Thoracic aorta (tissue), 2 donors: ENCODE data around the gene NAPG. TPM values are rescaled to one million over a fixed set of nuclear protein-coding genes. Genes with fewer than 3 reads are reported as not detected.

ENCODE experiments used
- ATAC-seq: fragments of 150-250 bp; one replicate; pipeline ENCODE4 v1.8.0; 2017; ENCODE audit warnings: low read depth; ENCODE audit not compliant: insufficient number of reproducible peaks, low FRiP score
- DNase-seq: peaks from one replicate; pipeline ENCODE4 v3.0.0-alpha.2; 2020; ENCODE audit warnings: low spot score
- H3K27ac ChIP-seq, 2 donors: fragments of 200-600 bp; sonication (generic); 1 replicate in 1 of 2; 2 replicates in 1 of 2; pipeline ENCODE4 v1.5.1; 2016; ENCODE audit warnings: mild to moderate bottlenecking in 2 of 2, moderate library complexity in 2 of 2
- H3K27me3 ChIP-seq: fragments of 200-600 bp; sonication (generic); replicated peaks from 2 replicates; pipeline ENCODE4 v1.6.0; 2016; ENCODE audit warnings: mild to moderate bottlenecking; ENCODE audit not compliant: insufficient read depth
- H3K36me3 ChIP-seq: fragments of 200-600 bp; sonication (generic); one replicate; pipeline ENCODE4 v1.5.1; 2016
- H3K4me1 ChIP-seq, 2 donors: fragments of 200-600 bp; sonication (generic); 1 replicate in 1 of 2; 2 replicates in 1 of 2; pipeline versions ENCODE4 v1.5.1 to v1.6.0; 2016; ENCODE audit warnings: low read depth in 2 of 2, mild to moderate bottlenecking in 1 of 2; ENCODE audit not compliant: control insufficient read depth in 1 of 2
- H3K4me3 ChIP-seq: fragments of 200-600 bp; sonication (generic); 2 replicates; pipeline ENCODE4 v1.5.1; 2016; ENCODE audit warnings: mild to moderate bottlenecking
- H3K9me3 ChIP-seq: fragments of 200-600 bp; sonication (generic); 2 replicates; pipeline ENCODE4 v1.5.1; 2016
- total RNA-seq, 2 donors: library from RNA; depleted of rRNA; stranded (reverse); fragments of >200 nt; gene quantifications; one replicate each; pipeline versions ENCODE4 v1.1.0 to v1.2.3, GENCODE V29; 2016
- TF ChIP-seq, protein P1 (sequence below): fragments of 200-600 bp; sonication (generic); IDR thresholded peaks from one replicate; pipeline ENCODE4 v1.5.1; 2019; ENCODE audit warnings: antibody characterized with exemption

The NAPG gene
- total RNA-seq, 2 donors from 2014 or later, result 30.1 to 47.8 TPM

DNA sequence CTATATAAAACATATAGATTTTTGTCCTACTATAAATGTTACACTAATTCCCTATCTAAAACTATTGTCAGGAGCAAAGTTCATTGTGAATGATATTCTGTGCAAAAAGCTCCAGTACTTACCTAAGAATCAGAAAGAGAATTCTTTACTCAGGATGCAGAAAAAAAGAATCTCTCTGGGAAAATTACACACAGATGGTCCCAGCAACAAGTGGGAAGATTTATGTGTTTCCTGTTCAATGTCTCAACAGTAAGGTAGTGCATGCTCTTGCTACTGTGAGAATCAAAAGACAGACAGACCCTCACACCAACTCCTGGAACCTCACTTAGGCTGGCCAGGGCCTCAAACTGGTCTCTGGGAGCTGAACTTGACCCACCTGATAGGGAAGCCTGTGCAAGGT is 11.2 kb upstream of the NAPG start:
- DNase-seq (no peak), ATAC-seq (no peak)
- H3K4me1 ChIP-seq, result peaks cover 15 to 57% of the 10 kb centered on the region in 2 donors
- H3K27ac ChIP-seq, result peak overlapping the region in 1 of 2 donors; percentile 34
- no peaks in the 10 kb centered on the region for H3K9me3 ChIP-seq
- no peak overlapping the region for H3K4me3 ChIP-seq
- no peaks in the 10 kb centered on the region for H3K36me3 ChIP-seq
- H3K27me3 ChIP-seq, result no peaks in the 10 kb centered on the region
- TF ChIP-seq, protein P1, sequence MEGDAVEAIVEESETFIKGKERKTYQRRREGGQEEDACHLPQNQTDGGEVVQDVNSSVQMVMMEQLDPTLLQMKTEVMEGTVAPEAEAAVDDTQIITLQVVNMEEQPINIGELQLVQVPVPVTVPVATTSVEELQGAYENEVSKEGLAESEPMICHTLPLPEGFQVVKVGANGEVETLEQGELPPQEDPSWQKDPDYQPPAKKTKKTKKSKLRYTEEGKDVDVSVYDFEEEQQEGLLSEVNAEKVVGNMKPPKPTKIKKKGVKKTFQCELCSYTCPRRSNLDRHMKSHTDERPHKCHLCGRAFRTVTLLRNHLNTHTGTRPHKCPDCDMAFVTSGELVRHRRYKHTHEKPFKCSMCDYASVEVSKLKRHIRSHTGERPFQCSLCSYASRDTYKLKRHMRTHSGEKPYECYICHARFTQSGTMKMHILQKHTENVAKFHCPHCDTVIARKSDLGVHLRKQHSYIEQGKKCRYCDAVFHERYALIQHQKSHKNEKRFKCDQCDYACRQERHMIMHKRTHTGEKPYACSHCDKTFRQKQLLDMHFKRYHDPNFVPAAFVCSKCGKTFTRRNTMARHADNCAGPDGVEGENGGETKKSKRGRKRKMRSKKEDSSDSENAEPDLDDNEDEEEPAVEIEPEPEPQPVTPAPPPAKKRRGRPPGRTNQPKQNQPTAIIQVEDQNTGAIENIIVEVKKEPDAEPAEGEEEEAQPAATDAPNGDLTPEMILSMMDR, result no peak

DNA sequence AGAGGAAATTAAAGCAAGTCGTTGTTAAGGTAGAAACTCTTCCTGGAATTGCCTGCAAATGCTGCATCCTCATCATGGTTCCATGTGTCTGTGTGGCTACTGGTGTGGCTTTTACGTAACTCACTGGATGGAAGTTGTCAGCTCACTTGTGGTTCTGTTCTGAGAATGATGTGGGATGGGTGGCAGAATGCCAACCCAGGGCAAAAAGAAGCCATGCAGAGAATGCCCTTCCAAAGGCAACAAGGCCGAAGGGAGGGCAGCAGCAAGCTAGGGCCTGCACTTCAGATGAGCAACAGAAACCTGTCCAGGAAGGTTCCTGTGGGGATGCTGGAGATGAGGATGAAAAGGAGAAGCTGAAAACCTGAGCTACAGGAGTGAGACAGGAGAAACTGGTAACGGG is 10.4 kb upstream of the NAPG start:
- TF ChIP-seq, protein P1, result no peak
- H3K27me3 ChIP-seq, result no peaks in the 10 kb centered on the region
- no peaks in the 10 kb centered on the region for H3K36me3 ChIP-seq
- no peak for ATAC-seq
- DNase-seq, result no peak
- no peaks in the 10 kb centered on the region for H3K9me3 ChIP-seq
- H3K27ac ChIP-seq, result peak overlapping the region in 1 of 2 donors; percentile 6
- H3K4me1 ChIP-seq, result peaks cover 15 to 60% of the 10 kb centered on the region in 2 donors
- H3K4me3 ChIP-seq, result no peak overlapping the region

- H3K27ac ChIP-seq, result peak overlapping the region in 1 of 2 donors; percentile 6
- no peak for ATAC-seq
- peaks cover 15 to 60% of the 10 kb centered on the region in 2 donors for H3K4me1 ChIP-seq
- no peaks in the 10 kb centered on the region for H3K9me3 ChIP-seq
- no peaks in the 10 kb centered on the region for H3K36me3 ChIP-seq
- DNase-seq, result no peak
- TF ChIP-seq, protein P1, result no peak
- H3K4me3 ChIP-seq, result no peak overlapping the region
- no peaks in the 10 kb centered on the region for H3K27me3 ChIP-seq
Measured at GRCh38 chr18:10516078-10516477, 9.7 kb upstream of the NAPG start.

DNA sequence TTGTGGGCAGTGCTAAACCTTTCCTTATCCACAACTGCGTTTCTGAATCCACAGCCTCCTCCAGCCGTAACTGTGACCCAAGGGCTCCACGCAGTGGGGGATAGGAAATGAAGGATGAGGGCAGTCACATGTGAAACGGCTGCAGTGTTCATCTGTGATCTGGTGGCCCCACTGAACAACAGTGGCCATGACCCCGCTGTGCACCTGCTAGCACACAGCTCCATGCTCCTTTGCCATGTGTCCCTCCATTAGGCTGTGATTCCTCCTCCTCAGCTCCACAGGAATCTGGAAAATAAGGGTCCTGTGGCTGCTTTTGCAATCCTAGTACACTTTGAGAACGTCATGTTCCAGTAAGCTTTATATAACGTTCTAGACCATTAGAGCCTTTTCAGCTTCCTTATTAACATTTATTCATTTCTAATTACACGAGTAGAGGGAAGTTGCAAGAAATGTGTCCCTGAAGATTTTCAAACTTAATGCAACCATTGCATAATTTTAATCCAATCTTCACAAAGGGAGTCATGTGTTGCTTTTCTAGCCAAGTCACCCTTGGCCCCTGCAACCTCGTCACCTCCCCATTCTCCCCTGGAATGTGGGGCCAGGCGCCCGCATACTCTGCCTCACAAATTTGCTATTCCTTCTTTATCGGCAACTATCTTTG is 7.1 kb upstream of the NAPG start:
- DNase-seq (no peak), ATAC-seq (no peak)
- Histone ChIP-seq H3K27me3 (no peaks in the 10 kb centered on the region), H3K9me3 (no peaks in the 10 kb centered on the region), H3K4me3 (no peak overlapping the region), H3K27ac (peak overlapping the region in 1 of 2 donors; percentile 72), H3K36me3 (no peaks in the 10 kb centered on the region), H3K4me1 (peaks cover 15 to 52% of the 10 kb centered on the region in 2 donors)
- TF ChIP-seq, protein P1, result peak; percentile 17

DNA sequence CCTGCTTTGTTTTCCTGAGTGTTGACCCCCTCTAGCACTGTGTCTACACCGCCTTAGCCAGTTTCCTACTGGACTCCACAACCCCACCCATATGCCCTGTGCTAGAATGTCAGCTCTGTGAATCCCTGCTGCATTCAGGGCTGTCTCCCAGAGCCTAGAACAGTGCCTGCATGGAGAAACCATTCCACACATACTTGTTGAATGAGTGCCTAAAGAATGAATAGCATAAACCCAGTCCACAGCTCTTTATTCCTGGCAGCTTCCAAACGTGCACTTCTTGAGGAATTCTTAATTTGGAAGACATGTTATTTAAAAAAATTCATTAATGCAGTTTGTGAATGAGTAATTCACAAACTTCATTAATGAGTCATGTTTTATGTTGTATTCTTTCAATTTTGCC is 6.5 kb upstream of the NAPG start:
- H3K4me1 ChIP-seq, result peaks cover 15 to 46% of the 10 kb centered on the region in 2 donors
- H3K4me3 ChIP-seq, result no peak overlapping the region
- DNase-seq (no peak), ATAC-seq (no peak)
- no peaks in the 10 kb centered on the region for H3K27me3 ChIP-seq
- H3K27ac ChIP-seq, result no peak overlapping the region
- H3K36me3 ChIP-seq, result no peaks in the 10 kb centered on the region
- TF ChIP-seq, protein P1, result no peak
- no peaks in the 10 kb centered on the region for H3K9me3 ChIP-seq
